Mucosa of descending colon (tissue), 3 donors: ENCODE results near the gene HK1. TPM values are rescaled to one million over a fixed set of nuclear protein-coding genes. Genes with fewer than 3 reads are reported as not detected.

ENCODE experiments used
- ATAC-seq: fragments of 200-7000 bp; cut with Tn5 transposase; one replicate; pipeline ENCODE4 v1.9.1; 2020; ENCODE audit warnings: mild to moderate bottlenecking, moderate library complexity
- DNase-seq, 3 donors: peaks; one replicate each; pipeline ENCODE4 v3.0.0-alpha.2; 2020
- H3K36me3 ChIP-seq: fragments of 200-600 bp; one replicate; pipeline ENCODE4 v1.8.0; 2021; ENCODE audit warnings: low read depth, mild to moderate bottlenecking
- H3K4me1 ChIP-seq: fragments of 200-600 bp; one replicate; pipeline ENCODE4 v1.8.0; 2021; ENCODE audit warnings: low read depth, mild to moderate bottlenecking
- H3K4me3 ChIP-seq: fragments of 200-600 bp; one replicate; pipeline ENCODE4 v1.8.0; 2021; ENCODE audit warnings: mild to moderate bottlenecking
- H3K9me3 ChIP-seq: fragments of 200-600 bp; one replicate; pipeline ENCODE4 v1.8.0; 2021; ENCODE audit warnings: mild to moderate bottlenecking
- CTCF ChIP-seq: fragments of 200-600 bp; IDR thresholded peaks from one replicate; pipeline ENCODE4 v1.8.0; 2022; ENCODE audit warnings: antibody characterized with exemption, mild to moderate bottlenecking
- intact Hi-C, 2 donors: fragments of 100-400 bp; cut with DNase I in 1 of 2; cut with micrococcal nuclease in 1 of 2; formaldehyde crosslinking; loops; one replicate each; pipeline versions ENCODE4 v1.11.0 to v1.11.1; 2022; cut with DNase I, micrococcal nuclease
- total RNA-seq, 3 donors: library from RNA; stranded (reverse); fragmentation: NEBNext Ultra II Directional in 2 of 3; extraction: Animal tissue kit (Norgen Biotek cat#: 25700) in 2 of 3; gene quantifications; one replicate each; pipeline versions ENCODE4 v1.2.1 to v1.2.4, GENCODE V29; 2021 to 2023
- donor health status: DM: no; HTN: no; CAD: no; lungs with moderate emphysema.
- donor health status: DM: no; HTN: no; CAD: no.
- donor health status: DM: no; HTN: yes; CAD: no.

The HK1 gene
- total RNA-seq, 3 donors from 2014 or later: 63.9 to 102 (median 81.3) TPM

GRCh38 chr10:69254877-69255276 lies 23.4 kb upstream of the HK1 start:
- H3K9me3 ChIP-seq: no peaks in the 10 kb centered on the region
- DNase-seq (no peak), ATAC-seq (no peak)
- intact Hi-C loops: no loop called here
- H3K4me1 ChIP-seq: no peaks in the 10 kb centered on the region
- H3K36me3 ChIP-seq: no peaks in the 10 kb centered on the region
- H3K4me3 ChIP-seq: no peak overlapping the region
- TF ChIP-seq CTCF: no peak

GRCh38 chr10:69259547-69260243 lies 18.6 kb upstream of the HK1 start:
- Histone ChIP-seq H3K4me3 (no peak overlapping the region), H3K36me3 (no peaks in the 10 kb centered on the region), H3K9me3 (no peaks in the 10 kb centered on the region), H3K4me1 (no peaks in the 10 kb centered on the region)
- DNase-seq: no peak
- no peak for ATAC-seq
- no peak for TF ChIP-seq CTCF
- intact Hi-C loops: no loop called here

- DNase-seq: no peak
- H3K9me3 ChIP-seq: no peaks in the 10 kb centered on the region
- H3K4me3 ChIP-seq: no peak overlapping the region
- no peak for ATAC-seq
- no peak for TF ChIP-seq CTCF
- H3K4me1 ChIP-seq: no peaks in the 10 kb centered on the region
- H3K36me3 ChIP-seq: no peaks in the 10 kb centered on the region
- intact Hi-C loops: no loop called here
Observed at GRCh38 chr10:69261184-69261583, 17.1 kb upstream of the HK1 start.

DNA sequence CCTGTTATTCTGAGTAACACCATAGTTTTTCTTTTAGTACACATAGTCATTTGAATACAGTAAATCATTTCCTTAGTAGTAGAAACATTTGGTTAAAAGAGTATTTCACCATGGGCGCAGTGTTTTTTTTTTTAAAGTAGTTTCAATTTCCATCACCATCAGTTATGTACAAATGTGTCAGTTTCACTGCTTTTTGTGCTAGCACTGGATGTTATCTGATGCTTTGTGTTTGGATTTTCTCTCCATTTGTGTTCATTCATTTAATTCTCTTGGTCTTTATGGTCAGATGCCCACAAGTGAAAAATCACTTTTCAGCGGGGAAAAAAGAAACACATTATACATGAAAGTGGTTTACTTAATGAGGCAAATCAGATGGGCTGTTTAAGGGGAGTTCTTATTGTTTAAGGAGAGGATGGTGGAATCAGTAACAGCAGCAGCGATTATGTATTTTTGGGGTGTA lies 16.0 kb upstream of the HK1 start:
- intact Hi-C loops: no loop called here
- Histone ChIP-seq H3K4me3 (no peak overlapping the region), H3K4me1 (no peaks in the 10 kb centered on the region), H3K9me3 (no peaks in the 10 kb centered on the region), H3K36me3 (no peaks in the 10 kb centered on the region)
- no peak for TF ChIP-seq CTCF
- no peak for DNase-seq
- no peak for ATAC-seq

GRCh38 chr10:69265521-69265920 lies 12.8 kb upstream of the HK1 start:
- Histone ChIP-seq H3K9me3 (no peaks in the 10 kb centered on the region), H3K4me3 (no peak overlapping the region), H3K4me1 (no peaks in the 10 kb centered on the region), H3K36me3 (no peaks in the 10 kb centered on the region)
- TF ChIP-seq CTCF: no peak
- ATAC-seq (peak; percentile 61), DNase-seq (peak in 2 of 3 donors; percentile 7 to 46)
- intact Hi-C loops: no loop called here
